B cell (primary cell): ENCODE results near the gene OTUD5.

ENCODE experiments used
- EZH2 ChIP-seq: IDR thresholded peaks from 2 replicates; pipeline ENCODE4 v1.6.1; 2012; ENCODE audit warnings: borderline replicate concordance, low read depth, mild to moderate bottlenecking, moderate library complexity, low read length; ENCODE audit not compliant: insufficient read depth, poor library complexity, severe bottlenecking
- TF ChIP-seq, protein P1 (sequence below): fragments of 200-600 bp; IDR thresholded peaks from one replicate; pipeline ENCODE4 v1.8.0; 2022; ENCODE audit warnings: antibody characterized with exemption, mild to moderate bottlenecking

DNA sequence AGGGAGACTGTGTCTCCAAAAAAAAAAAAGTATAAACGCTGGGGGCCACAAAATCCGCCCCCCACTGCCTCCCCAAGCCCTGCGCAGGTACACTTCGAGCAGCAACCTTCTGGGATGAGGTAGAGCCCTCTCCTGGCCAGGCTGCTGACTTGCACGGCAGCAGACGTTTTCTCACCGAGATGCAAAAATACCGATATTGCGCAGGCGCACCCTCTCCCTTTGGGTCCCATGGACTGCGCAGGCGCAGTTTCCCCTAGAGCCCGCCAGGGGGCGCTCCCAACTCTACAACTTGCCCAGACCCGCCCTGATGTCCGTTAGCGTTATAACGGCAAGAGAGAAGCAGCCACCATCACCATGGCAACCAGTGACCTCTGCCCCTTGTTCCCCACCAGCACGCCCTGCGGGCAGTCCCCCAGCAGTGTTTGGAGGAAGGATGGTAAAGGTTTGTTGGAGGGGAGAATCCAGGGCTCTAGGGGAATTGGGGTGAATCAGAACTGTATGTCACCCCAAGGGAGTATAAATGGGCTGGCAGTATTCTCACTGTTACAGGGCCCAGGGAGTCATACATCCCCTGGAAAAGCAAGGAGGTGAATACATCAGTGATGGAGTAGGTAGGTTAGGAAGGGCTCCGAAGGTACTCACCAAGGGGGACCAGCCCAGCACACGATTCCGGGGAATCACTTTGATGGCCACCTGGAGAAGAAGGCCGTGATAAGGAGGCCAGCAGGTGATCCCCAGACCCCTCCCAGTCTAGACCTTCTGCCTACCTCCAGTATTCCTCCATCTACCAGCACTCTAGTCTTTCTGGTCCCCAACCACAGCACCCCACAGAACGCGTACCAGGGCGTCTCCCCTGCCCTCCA, 40.0 kb downstream of the OTUD5 start:
- TF ChIP-seq, protein P1, sequence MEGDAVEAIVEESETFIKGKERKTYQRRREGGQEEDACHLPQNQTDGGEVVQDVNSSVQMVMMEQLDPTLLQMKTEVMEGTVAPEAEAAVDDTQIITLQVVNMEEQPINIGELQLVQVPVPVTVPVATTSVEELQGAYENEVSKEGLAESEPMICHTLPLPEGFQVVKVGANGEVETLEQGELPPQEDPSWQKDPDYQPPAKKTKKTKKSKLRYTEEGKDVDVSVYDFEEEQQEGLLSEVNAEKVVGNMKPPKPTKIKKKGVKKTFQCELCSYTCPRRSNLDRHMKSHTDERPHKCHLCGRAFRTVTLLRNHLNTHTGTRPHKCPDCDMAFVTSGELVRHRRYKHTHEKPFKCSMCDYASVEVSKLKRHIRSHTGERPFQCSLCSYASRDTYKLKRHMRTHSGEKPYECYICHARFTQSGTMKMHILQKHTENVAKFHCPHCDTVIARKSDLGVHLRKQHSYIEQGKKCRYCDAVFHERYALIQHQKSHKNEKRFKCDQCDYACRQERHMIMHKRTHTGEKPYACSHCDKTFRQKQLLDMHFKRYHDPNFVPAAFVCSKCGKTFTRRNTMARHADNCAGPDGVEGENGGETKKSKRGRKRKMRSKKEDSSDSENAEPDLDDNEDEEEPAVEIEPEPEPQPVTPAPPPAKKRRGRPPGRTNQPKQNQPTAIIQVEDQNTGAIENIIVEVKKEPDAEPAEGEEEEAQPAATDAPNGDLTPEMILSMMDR, result peak; percentile 74
- no peak for TF ChIP-seq EZH2
